CD14-positive monocyte (primary cell): Measurements from ENCODE around the gene PRUNE1. TPM values are rescaled to one million over a fixed set of nuclear protein-coding genes. Genes with fewer than 3 reads are reported as not detected.
A peak's percentile ranks its signal among the peaks of the same experiment; 100 is the strongest.

ENCODE experiments used
- DNase-seq, 3 donors: peaks; one replicate each; pipeline ENCODE4 v3.0.0-alpha.2; 2011 to 2022
- H2AFZ ChIP-seq: 2 replicates; pipeline ENCODE4 v1.6.0; 2012; ENCODE audit warnings: mild to moderate bottlenecking, low read depth, low read length, inconsistent platforms; ENCODE audit not compliant: insufficient read depth, poor library complexity, severe bottlenecking
- H3K27ac ChIP-seq, 2 donors: 1 replicate in 1 of 2; 2 replicates in 1 of 2; pipeline ENCODE4 v1.5.1; 2012 to 2013; ENCODE audit warnings: low read length in 2 of 2, control low read depth in 1 of 2, inconsistent platforms in 1 of 2, low read depth in 1 of 2, mild to moderate bottlenecking in 1 of 2
- H3K27me3 ChIP-seq, 2 donors: one replicate each; pipeline versions ENCODE4 v1.6.0 to v1.6.1; 2011 to 2013; ENCODE audit warnings: low read length in 2 of 2; ENCODE audit not compliant: control insufficient read depth in 2 of 2, insufficient read depth in 2 of 2
- H3K36me3 ChIP-seq, 2 donors: replicated peaks in 1 of 2; 1 replicate in 1 of 2; 2 replicates in 1 of 2; pipeline versions ENCODE4 v1.5.1 to v1.6.1; 2012 to 2013; ENCODE audit warnings: low read length in 2 of 2, control low read depth in 1 of 2, inconsistent platforms in 1 of 2, mild to moderate bottlenecking in 1 of 2; ENCODE audit not compliant: insufficient read depth in 2 of 2, control insufficient read depth in 1 of 2
- H3K4me1 ChIP-seq, 2 donors: 1 replicate in 1 of 2; 2 replicates in 1 of 2; pipeline versions ENCODE4 v1.5.1 to v1.6.1; 2012 to 2013; ENCODE audit warnings: low read length in 2 of 2, control low read depth in 1 of 2, inconsistent platforms in 1 of 2, mild to moderate bottlenecking in 1 of 2, moderate library complexity in 1 of 2; ENCODE audit not compliant: insufficient read depth in 2 of 2, control insufficient read depth in 1 of 2
- H3K4me2 ChIP-seq: replicated peaks from 2 replicates; pipeline ENCODE3; 2012; ENCODE audit warnings: low read length, moderate library complexity, mild to moderate bottlenecking; ENCODE audit not compliant: poor library complexity, severe bottlenecking; ENCODE audit errors: extremely low read depth
- H3K4me3 ChIP-seq, 3 experiments: fragments of 200-600 bp in 1 of 3; sonication (generic) in 1 of 3; replicated peaks in 1 of 3; 1 replicate in 2 of 3; 2 replicates in 1 of 3; pipeline ENCODE4 v1.5.1; 2011 to 2013; ENCODE audit warnings: low read length in 3 of 3, mild to moderate bottlenecking in 3 of 3, control low read depth in 2 of 3, low read depth in 2 of 3, inconsistent platforms in 1 of 3, moderate library complexity in 1 of 3
- H3K79me2 ChIP-seq: 2 replicates; pipeline ENCODE4 v1.6.0; 2012; ENCODE audit warnings: mild to moderate bottlenecking, control low read depth, inconsistent platforms, low read length, moderate library complexity; ENCODE audit not compliant: insufficient read depth
- H3K9ac ChIP-seq: 2 replicates; pipeline ENCODE4 v1.6.0; 2017; ENCODE audit warnings: low read length, mild to moderate bottlenecking; ENCODE audit not compliant: insufficient read depth, poor library complexity, severe bottlenecking
- H3K9me3 ChIP-seq, 2 donors: replicated peaks in 1 of 2; 1 replicate in 1 of 2; 2 replicates in 1 of 2; pipeline versions ENCODE4 v1.5.1 to v1.6.1; 2012 to 2013; ENCODE audit warnings: low read length in 2 of 2, control low read depth in 1 of 2; ENCODE audit not compliant: control insufficient read depth in 1 of 2, insufficient read depth in 1 of 2
- H4K20me1 ChIP-seq: 2 replicates; pipeline ENCODE4 v1.6.0; 2012; ENCODE audit warnings: mild to moderate bottlenecking, low read length, control low read depth, moderate library complexity; ENCODE audit not compliant: insufficient read depth
- H3K27ac Mint-ChIP-seq, 7 donors: one replicate each; pipeline ENCODE4 v1.8.0; 2020; ENCODE audit warnings: mild to moderate bottlenecking in 7 of 7, mixed read lengths in 7 of 7, moderate library complexity in 6 of 7, inconsistent platforms in 2 of 7
- H3K27me3 Mint-ChIP-seq, 3 donors: one replicate each; pipeline ENCODE4 v1.8.0; 2021 to 2022; ENCODE audit warnings: low read depth in 3 of 3, mild to moderate bottlenecking in 3 of 3, mixed read lengths in 3 of 3, moderate library complexity in 3 of 3, inconsistent platforms in 1 of 3
- H3K36me3 Mint-ChIP-seq, 2 donors: one replicate each; pipeline ENCODE4 v1.8.0; 2020; ENCODE audit warnings: mixed read lengths in 2 of 2, inconsistent platforms in 1 of 2, mild to moderate bottlenecking in 1 of 2
- H3K4me1 Mint-ChIP-seq: one replicate; pipeline ENCODE4 v1.8.0; 2020; ENCODE audit warnings: mild to moderate bottlenecking, mixed read lengths
- H3K4me3 Mint-ChIP-seq, 2 donors: one replicate each; pipeline ENCODE4 v1.8.0; 2020; ENCODE audit warnings: mild to moderate bottlenecking in 2 of 2, mixed read lengths in 2 of 2, moderate library complexity in 1 of 2
- H3K9me3 Mint-ChIP-seq, 7 donors: one replicate each; pipeline ENCODE4 v1.8.0; 2020 to 2022; ENCODE audit warnings: mixed read lengths in 7 of 7, mild to moderate bottlenecking in 6 of 7, moderate library complexity in 6 of 7, inconsistent platforms in 2 of 7
- CTCF ChIP-seq: fragments of 200-600 bp; IDR thresholded peaks from one replicate; pipeline ENCODE4 v1.8.0; 2022; ENCODE audit warnings: antibody characterized with exemption, mild to moderate bottlenecking
- WGBS: methylation state at CpG from one replicate; pipeline ENCODE4 v1.1.5; 2013; ENCODE audit warnings: missing lambda C conversion rate; ENCODE audit not compliant: insufficient coverage; 5-methylcytosine and 5-hydroxymethylcytosine counted together
- intact Hi-C, 2 donors: fragments of 100-400 bp; cut with micrococcal nuclease; formaldehyde crosslinking; loops; one replicate each; pipeline versions ENCODE4 v1.15.0 to v1.15.1; 2023
- polyA plus RNA-seq, 3 donors: library from polyadenylated mRNA; depleted of rRNA in 1 of 3; unstranded in 2 of 3; stranded (reverse) in 1 of 3; fragments of 300-500 nt in 2 of 3; fragments of >200 nt in 1 of 3; fragmentation: Illumina TruSeq in 2 of 3; gene quantifications; 1 replicate in 2 of 3; 2 replicates in 1 of 3; pipeline ENCODE4 v1.2.3, GENCODE V29; 2012 to 2021

Gene PRUNE1
- polyA plus RNA-seq, 3 donors: 8.4 to 22.8 (median 22.6) TPM

DNA sequence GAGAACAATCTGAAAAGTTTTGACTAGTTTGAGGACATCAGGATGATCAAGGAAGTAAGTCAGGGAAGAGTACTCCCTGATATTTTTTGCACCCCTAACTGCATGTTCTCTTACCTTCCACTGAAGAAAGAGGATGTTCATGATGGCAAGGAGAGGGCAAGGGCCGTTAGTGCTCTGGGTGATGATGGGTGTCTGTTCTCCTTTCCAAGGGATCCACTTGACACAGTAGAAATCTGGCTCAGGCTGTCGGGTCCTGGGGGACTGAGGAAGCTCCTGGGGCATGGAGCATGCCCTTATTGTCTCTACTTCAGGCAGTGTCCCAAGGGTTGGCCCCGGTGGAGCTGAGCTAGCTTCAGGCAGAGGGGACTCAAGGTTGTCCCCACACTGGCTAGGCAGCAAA, 6.2 kb upstream of the PRUNE1 start:
- Histone ChIP-seq H3K4me3 (peak overlapping the region in 1 of 3 experiments; percentile 56), H3K79me2 (peaks cover 64% of the 10 kb centered on the region), H3K4me1 (peaks cover 79 to 81% of the 10 kb centered on the region in 2 donors), H2AFZ (no peak overlapping the region), H4K20me1 (peaks cover 15% of the 10 kb centered on the region), H3K27me3 (no peaks in the 10 kb centered on the region), H3K9me3 (no peaks in the 10 kb centered on the region), H3K9ac (no peak overlapping the region), H3K36me3 (peaks cover 15 to 34% of the 10 kb centered on the region in 2 donors), H3K27ac (peak overlapping the region; percentile 73 to 78), H3K4me2 (peak overlapping the region; percentile 62)
- Mint-ChIP-seq H3K9me3 (peaks cover 0 to 3% (median 0%) of the 10 kb centered on the region in 7 donors), H3K36me3 (peaks cover 36 to 46% of the 10 kb centered on the region in 2 donors), H3K4me1 (peaks cover 79% of the 10 kb centered on the region), H3K27ac (peak overlapping the region; percentile 88 to 94 (median 91)), H3K27me3 (peaks cover 0 to 3% (median 2%) of the 10 kb centered on the region in 3 donors), H3K4me3 (no peak overlapping the region)
- no peak for TF ChIP-seq CTCF
- DNase-seq: peak in 2 of 3 donors; percentile 50 to 52
- intact Hi-C loops: loop anchor here in 1 of 2 donors (10.0 kb wide), 1 partner anchor 163 kb away; the partner anchor contains the start of genes LYSMD1 and SCNM1
- WGBS: 50% methylated on average over 2 of the region's 3 CpGs

DNA sequence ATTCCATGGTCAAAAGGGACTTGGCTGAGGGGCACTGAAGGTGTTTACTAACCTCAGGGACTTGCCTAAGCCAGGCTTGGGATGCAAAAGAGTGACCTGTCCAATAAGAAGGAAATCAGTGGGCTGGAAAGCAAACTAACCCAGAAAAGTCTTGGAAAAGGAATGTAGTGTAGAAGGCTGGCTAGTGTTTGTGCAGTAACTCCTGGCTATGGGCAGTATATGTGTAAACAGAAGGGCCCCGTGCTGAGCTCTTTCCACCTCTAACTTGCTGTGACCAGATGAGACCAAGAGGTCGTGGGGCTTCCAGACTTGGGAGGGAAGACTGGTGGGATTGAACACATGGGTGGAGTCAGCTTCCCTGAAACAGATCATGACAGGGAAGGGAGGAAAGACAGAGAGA, 5.6 kb upstream of the PRUNE1 start:
- Histone ChIP-seq H4K20me1 (peaks cover 15% of the 10 kb centered on the region), H3K4me2 (peak overlapping the region; percentile 62), H3K9ac (no peak overlapping the region), H3K4me3 (peak overlapping the region in 1 of 3 experiments; percentile 56), H3K27me3 (no peaks in the 10 kb centered on the region), H3K36me3 (peaks cover 10 to 28% of the 10 kb centered on the region in 2 donors), H3K27ac (peak overlapping the region; percentile 73 to 78), H2AFZ (no peak overlapping the region), H3K9me3 (no peaks in the 10 kb centered on the region), H3K79me2 (peaks cover 69% of the 10 kb centered on the region), H3K4me1 (peaks cover 85 to 87% of the 10 kb centered on the region in 2 donors)
- intact Hi-C loops: loop anchor here in 1 of 2 donors (10.0 kb wide), 1 partner anchor 162 kb away; the partner anchor contains the start of genes LYSMD1 and SCNM1
- DNase-seq: no peak
- Mint-ChIP-seq H3K4me1 (peaks cover 84% of the 10 kb centered on the region), H3K27me3 (peaks cover 0 to 6% (median 2%) of the 10 kb centered on the region in 3 donors), H3K27ac (peak overlapping the region; percentile 88 to 94 (median 91)), H3K36me3 (peaks cover 30 to 41% of the 10 kb centered on the region in 2 donors), H3K9me3 (peaks cover 0 to 2% (median 0%) of the 10 kb centered on the region in 7 donors), H3K4me3 (peak overlapping the region in 1 of 2 donors; percentile 77)
- WGBS: 90% methylated on average over 2 of the region's 2 CpGs
- no peak for TF ChIP-seq CTCF
